Lower lobe of right lung (tissue), 2 donors: ENCODE results near the gene RHOC. TPM values are rescaled to one million over a fixed set of nuclear protein-coding genes. Genes with fewer than 3 reads are reported as not detected.

Experiments used
- ATAC-seq, 2 donors: fragments of 200-7000 bp; cut with Tn5 transposase; one replicate each; pipeline ENCODE4 v1.9.1; 2020 to 2022; ENCODE audit warnings: mild to moderate bottlenecking in 2 of 2, moderate library complexity in 2 of 2
- DNase-seq: peaks from one replicate; pipeline ENCODE4 v3.0.0-alpha.2; 2020
- H3K27ac ChIP-seq: fragments of 200-600 bp; one replicate; pipeline ENCODE4 v1.8.0; 2022
- H3K27me3 ChIP-seq: fragments of 200-600 bp; one replicate; pipeline ENCODE4 v1.8.0; 2022; ENCODE audit warnings: low read depth
- H3K36me3 ChIP-seq: fragments of 200-600 bp; one replicate; pipeline ENCODE4 v1.8.0; 2022; ENCODE audit warnings: mild to moderate bottlenecking
- H3K4me1 ChIP-seq: fragments of 200-600 bp; one replicate; pipeline ENCODE4 v1.8.0; 2022
- H3K4me3 ChIP-seq: fragments of 200-600 bp; one replicate; pipeline ENCODE4 v1.8.0; 2022; ENCODE audit warnings: mild to moderate bottlenecking
- H3K9me3 ChIP-seq: fragments of 200-600 bp; one replicate; pipeline ENCODE4 v1.8.0; 2022
- intact Hi-C: fragments of 100-400 bp; cut with DNase I; formaldehyde crosslinking; loops from one replicate; pipeline ENCODE4 v1.11.0; 2022
- total RNA-seq: library from RNA; stranded (reverse); fragmentation: NEBNext Ultra II Directional; extraction: Animal tissue kit (Norgen Biotek cat#: 25700); gene quantifications from one replicate; pipeline ENCODE4 v1.2.1, GENCODE V29; 2021
- TF ChIP-seq, protein P1 (sequence below): fragments of 200-600 bp; IDR thresholded peaks from one replicate; pipeline ENCODE4 v1.8.0; 2022; ENCODE audit warnings: antibody characterized with exemption, mild to moderate bottlenecking
- donor health status: DM: no; HTN: yes; CAD: no; lungs with severe emphysema.

Gene RHOC
- total RNA-seq, 1 donor from 2014 or later, result 126 TPM

DNA sequence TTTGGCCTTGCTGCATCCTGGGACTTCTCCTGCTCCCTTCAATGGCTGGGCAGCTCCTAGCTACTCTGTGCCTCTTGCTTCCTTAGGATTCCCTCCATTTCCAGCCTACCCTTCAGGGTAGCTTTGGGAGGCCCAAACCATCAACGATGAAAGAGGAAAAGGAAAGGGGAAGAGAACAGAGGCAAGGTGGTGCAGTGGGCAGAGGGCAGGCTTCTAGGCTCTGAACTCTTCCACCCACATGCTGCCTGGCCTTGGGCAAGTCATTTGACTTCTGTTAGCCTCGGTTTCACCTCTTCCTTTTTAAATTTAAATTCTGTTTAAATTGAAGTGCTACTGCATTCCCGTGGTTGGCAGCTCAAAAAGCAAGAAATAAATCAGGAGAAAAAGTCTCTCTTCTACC is 13.9 kb upstream of the RHOC start:
- DNase-seq (no peak), ATAC-seq (no peak)
- no peak overlapping the region for H3K4me3 ChIP-seq
- H3K27me3 ChIP-seq, result no peaks in the 10 kb centered on the region
- H3K27ac ChIP-seq, result no peak overlapping the region
- TF ChIP-seq, protein P1, sequence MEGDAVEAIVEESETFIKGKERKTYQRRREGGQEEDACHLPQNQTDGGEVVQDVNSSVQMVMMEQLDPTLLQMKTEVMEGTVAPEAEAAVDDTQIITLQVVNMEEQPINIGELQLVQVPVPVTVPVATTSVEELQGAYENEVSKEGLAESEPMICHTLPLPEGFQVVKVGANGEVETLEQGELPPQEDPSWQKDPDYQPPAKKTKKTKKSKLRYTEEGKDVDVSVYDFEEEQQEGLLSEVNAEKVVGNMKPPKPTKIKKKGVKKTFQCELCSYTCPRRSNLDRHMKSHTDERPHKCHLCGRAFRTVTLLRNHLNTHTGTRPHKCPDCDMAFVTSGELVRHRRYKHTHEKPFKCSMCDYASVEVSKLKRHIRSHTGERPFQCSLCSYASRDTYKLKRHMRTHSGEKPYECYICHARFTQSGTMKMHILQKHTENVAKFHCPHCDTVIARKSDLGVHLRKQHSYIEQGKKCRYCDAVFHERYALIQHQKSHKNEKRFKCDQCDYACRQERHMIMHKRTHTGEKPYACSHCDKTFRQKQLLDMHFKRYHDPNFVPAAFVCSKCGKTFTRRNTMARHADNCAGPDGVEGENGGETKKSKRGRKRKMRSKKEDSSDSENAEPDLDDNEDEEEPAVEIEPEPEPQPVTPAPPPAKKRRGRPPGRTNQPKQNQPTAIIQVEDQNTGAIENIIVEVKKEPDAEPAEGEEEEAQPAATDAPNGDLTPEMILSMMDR, result no peak
- H3K9me3 ChIP-seq, result no peaks in the 10 kb centered on the region
- intact Hi-C loops, result no loop called here
- peaks cover 20% of the 10 kb centered on the region for H3K4me1 ChIP-seq
- H3K36me3 ChIP-seq, result no peaks in the 10 kb centered on the region

DNA sequence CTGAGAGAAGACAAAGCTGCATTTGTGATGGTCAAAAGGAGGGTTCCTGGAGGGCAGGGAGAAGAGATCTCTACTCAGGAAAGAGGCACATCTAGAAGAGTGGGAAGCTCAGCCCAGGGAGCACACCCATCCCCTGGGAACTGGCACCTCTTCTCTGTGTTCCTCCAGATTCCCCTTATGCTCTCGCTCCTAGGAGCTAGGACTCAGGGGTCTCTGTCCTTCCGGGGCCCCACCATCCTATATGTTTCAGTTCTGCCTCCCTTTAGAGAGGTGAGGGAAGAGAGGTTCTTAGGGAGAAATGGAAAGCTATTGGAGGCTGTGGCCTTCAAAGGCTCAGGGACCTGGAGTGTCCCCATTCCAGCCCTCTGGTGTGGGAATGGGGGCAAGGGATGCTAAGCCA is 12.8 kb upstream of the RHOC start:
- no peaks in the 10 kb centered on the region for H3K9me3 ChIP-seq
- TF ChIP-seq, protein P1, result no peak
- no peaks in the 10 kb centered on the region for H3K27me3 ChIP-seq
- DNase-seq (no peak), ATAC-seq (no peak)
- H3K4me3 ChIP-seq, result no peak overlapping the region
- H3K27ac ChIP-seq, result no peak overlapping the region
- peaks cover 26% of the 10 kb centered on the region for H3K4me1 ChIP-seq
- intact Hi-C loops, result loop anchor here (5.0 kb wide), 1 partner anchor 83 kb away; no protein-coding TSS in a partner anchor
- H3K36me3 ChIP-seq, result no peaks in the 10 kb centered on the region

DNA sequence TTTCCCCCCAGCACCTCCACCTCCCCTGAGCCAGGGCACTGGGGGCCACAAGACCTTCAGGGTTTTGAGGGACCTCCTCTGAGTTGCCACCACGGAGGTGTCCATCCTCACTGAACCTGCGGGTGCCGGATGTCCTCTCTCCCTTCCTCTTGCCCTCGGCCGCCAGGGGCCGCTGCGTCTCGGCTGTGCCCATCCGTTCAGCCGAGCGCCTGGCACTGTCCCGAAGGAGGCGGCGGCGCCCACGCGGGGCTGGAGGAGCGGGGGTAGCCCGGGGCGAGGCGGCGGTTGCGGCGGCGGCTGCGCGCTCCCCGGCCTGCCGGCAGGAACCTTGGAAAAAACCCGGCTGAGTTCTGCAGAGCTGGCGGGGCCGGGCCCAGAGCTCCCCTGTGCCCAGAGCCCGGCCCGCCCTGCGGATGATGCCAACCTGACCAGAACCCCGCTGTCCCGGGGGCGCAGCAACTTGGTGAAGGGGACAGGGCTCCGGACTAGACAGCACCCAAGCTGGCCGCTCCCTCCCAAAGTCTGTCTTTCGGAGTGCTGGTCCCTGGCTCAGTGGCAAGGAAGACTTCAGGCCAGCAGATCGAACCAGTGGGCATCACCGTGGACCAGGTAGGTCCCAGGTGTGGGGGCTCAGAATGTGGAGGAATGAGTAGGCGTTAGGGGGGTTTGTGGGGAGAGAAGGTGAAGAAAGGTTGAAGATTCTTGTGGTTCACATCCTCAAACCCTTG is 11.9 kb upstream of the RHOC start:
- intact Hi-C loops, result loop anchor here (5.0 kb wide), 1 partner anchor 83 kb away; no protein-coding TSS in a partner anchor
- Histone ChIP-seq H3K4me3 (peak overlapping the region; percentile 29), H3K27ac (no peak overlapping the region), H3K27me3 (no peaks in the 10 kb centered on the region), H3K4me1 (peaks cover 35% of the 10 kb centered on the region), H3K36me3 (no peaks in the 10 kb centered on the region), H3K9me3 (no peaks in the 10 kb centered on the region)
- TF ChIP-seq, protein P1, result peak; percentile 94
- ATAC-seq (peak; percentile 38 to 43), DNase-seq (peak; percentile 87)

DNA sequence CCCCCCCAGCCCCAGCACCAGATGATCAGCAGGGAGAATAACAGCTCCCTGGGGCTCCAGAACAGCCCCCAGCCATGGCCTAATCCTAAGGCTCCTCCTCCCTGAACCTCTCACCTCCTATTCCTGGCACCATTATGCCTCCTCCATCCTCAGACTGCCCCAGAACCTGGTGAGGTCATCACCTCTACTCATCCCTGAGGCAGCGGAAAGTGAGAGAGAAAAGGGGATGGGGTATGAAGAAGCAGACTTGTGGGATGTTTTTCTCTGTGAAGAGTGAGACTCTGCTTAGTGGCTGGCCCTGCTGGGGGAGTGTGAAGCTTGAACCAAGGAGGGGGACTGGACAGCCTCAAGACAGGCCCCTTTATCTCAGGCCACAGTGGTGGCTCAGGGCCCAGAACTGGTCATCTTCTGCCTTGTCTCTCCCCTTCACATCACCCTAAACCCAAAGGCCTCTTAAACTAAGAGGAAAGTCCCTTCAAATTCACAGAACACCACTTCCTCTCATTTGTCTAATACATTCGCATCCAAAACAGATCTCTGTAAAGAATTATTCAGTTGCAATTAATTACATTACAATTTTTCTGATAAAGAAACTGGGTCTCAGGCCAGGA is 10.4 kb upstream of the RHOC start:
- Histone ChIP-seq H3K27ac (no peak overlapping the region), H3K36me3 (no peaks in the 10 kb centered on the region), H3K9me3 (no peaks in the 10 kb centered on the region), H3K27me3 (no peaks in the 10 kb centered on the region), H3K4me3 (no peak overlapping the region), H3K4me1 (peaks cover 29% of the 10 kb centered on the region)
- TF ChIP-seq, protein P1, result no peak
- ATAC-seq, result no peak
- intact Hi-C loops, result loop anchor here (5.0 kb wide), 1 partner anchor 85 kb away; no protein-coding TSS in a partner anchor
- DNase-seq, result no peak

DNA sequence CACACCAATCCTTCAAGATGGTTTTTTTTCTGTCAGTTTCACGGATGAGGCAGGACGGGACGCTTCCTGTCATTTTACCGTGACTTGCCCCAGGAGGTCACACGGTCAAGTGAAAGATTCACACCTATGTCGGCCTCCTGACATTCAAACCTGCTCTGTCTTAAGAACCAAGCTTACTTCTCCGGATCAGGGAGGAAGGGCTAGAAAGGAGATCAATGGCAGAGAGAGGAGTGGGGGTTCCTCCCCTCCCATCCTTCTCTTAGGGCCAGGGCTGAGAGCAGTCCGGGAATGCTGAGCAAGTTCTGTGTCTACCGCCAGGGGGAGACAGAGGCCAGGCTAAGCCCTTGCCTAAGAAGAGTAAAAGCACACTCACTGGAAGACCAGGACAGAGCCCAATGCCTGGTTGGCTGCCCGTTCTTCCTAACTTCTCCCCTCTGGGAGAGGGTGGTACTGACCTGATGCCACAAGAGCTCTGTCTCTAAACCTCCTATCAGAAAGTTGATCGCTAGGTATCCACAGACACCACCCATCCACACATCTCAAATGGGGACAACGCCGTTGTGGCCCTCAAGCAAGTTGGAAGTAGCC is 9.3 kb upstream of the RHOC start:
- Histone ChIP-seq H3K27ac (peak overlapping the region; percentile 44), H3K27me3 (no peaks in the 10 kb centered on the region), H3K4me3 (peak overlapping the region; percentile 66), H3K4me1 (peaks cover 27% of the 10 kb centered on the region), H3K36me3 (no peaks in the 10 kb centered on the region), H3K9me3 (no peaks in the 10 kb centered on the region)
- intact Hi-C loops, result loop anchor here (5.0 kb wide), 1 partner anchor 86 kb away; no protein-coding TSS in a partner anchor
- peak; percentile 85 for DNase-seq
- TF ChIP-seq, protein P1, result peak; percentile 96
- peak; percentile 85 to 86 for ATAC-seq
